ENCODE results near the gene PKIB.
A peak's percentile ranks its signal among the peaks of the same experiment; 100 is the strongest.
"Not testable (repeated sequence)": the region's sequence is repeated elsewhere in the genome, so short reads cannot be mapped to it uniquely, and the experiment has no call there.

The PKIB gene

DNA sequence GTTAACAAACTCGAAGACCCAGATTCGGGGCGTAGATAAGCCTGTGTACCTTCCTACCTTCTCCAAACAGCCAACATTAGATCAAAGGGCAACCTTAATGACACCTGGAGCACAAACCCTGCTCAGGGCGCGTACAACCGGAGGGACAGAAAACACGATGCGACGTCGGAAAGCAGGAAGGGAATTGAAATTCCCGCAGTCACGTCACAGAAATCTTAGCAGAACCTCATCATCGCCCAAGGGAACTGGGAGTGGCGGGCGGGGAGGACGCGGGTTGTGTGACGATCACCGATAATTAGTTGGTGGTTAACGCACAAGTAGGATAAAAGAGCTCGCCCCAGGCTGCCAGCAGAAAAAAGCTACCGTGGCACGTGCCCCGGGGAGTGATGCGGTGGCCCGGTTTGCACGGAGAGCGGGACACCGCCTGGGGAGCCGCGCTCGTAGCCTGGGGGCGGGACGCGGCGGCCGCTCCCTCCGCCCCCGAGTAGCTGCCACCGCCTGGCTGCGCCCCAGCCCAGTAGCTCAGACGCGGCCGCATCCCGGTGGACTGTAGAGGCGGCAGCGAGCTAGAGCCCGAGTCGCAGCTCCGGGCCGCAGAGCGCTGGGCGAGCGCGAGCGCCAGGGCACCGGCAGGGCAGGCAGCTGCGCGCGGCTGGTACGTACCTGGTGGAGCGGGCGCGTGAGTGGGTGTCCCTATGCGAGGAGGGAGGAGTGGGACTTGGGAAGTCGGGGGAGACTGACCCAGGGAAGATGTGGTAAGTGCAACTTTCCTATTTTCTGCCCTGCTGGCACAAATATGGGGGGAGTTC lies at the start of gene PKIB:
Gene PKIB (plus strand): TSS at position 525 of the 809 bp plus-strand sequence. CDS start 107,390 bp downstream, outside the sequence.
- peak; percentile 62 for DNase-seq

- no peak for DNase-seq
Observed at GRCh38 chr6:122563364-122564052, 46.7 kb upstream of the PKIB start.

GRCh38 chr6:122564230-122564629 lies 46.0 kb upstream of the PKIB start:
- no peak for DNase-seq

DNA sequence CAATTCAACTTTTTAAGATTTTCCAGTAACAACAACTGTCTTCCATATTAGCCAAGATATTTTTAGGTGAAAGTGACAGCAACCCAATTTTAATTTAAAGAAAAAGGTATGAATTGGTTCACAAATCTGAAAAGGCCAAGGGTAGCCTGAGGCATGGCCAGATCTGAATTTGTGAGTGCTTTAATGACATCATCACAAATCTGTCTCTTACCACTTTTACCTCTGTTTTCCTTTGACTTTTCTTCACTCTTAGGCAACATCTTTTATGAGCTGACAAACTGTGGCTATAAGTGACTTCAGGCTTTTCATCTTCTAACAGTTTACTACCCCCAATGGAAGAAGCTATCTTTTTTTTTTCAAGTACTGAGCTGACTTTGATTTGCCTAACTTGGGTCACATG lies 44.5 kb upstream of the PKIB start:
- no peak for DNase-seq

GRCh38 chr6:122567034-122567433 lies 43.2 kb upstream of the PKIB start:
- DNase-seq = no peak

GRCh38 chr6:122568350-122568749 lies 41.9 kb upstream of the PKIB start:
- no peak for DNase-seq

DNA sequence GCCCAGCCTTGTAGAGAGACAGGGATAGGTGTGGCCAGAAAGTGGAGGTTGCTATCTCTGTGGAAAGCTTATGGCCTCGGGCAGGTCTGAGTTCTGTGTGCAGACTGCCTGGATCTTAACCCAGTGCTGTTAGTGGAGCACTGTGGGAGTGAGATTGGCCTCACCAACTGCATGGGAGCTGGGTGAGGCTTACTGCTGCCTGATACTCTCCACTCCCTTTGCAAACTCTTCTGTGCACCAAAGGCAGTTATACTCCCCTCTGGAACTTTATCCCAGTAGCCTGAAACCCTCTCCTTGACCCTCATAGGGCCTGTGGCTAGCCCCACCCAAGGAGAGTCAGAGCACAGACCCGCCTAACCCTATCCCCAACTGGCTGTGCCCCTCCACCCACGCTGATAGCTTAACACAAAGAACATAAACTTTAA lies 41.4 kb upstream of the PKIB start:
- no peak for DNase-seq

GRCh38 chr6:122569230-122569771 lies 40.9 kb upstream of the PKIB start:
- no peak for DNase-seq

GRCh38 chr6:122571888-122572287 lies 38.3 kb upstream of the PKIB start:
- no peak for DNase-seq

GRCh38 chr6:122576888-122577287 lies 33.3 kb upstream of the PKIB start:
- no peak for DNase-seq

DNA sequence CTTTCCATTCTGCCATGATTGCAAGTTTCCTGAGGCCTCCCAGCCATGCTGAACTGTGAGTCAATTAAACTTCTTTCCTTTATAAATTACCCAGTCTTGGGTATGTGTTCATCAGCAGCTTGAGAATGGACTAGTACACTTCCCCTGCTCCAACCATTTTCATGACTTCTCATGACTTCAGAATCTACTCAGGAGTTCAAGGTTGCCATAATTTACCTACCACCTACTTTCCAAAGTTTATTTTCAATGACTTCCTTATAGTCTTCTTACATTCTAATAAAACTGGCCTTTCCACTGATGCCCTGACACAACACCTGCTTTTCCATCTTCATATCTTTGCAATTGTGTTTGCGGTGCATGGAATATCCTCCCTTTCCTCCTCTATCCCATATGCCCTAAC lies 31.2 kb upstream of the PKIB start:
- DNase-seq = no peak

GRCh38 chr6:122580737-122581136 lies 29.5 kb upstream of the PKIB start:
- DNase-seq = no peak

- DNase-seq = no peak
Observed at GRCh38 chr6:122589115-122589514, 21.1 kb upstream of the PKIB start.

GRCh38 chr6:122598295-122598694 lies 11.9 kb upstream of the PKIB start:
- DNase-seq = not testable (repeated sequence)

GRCh38 chr6:122604676-122605075 lies 5.5 kb upstream of the PKIB start:
- DNase-seq = no peak

- DNase-seq = peak; percentile 43
Observed at GRCh38 chr6:122610690-122611455, 668 bp downstream of the PKIB start.

DNA sequence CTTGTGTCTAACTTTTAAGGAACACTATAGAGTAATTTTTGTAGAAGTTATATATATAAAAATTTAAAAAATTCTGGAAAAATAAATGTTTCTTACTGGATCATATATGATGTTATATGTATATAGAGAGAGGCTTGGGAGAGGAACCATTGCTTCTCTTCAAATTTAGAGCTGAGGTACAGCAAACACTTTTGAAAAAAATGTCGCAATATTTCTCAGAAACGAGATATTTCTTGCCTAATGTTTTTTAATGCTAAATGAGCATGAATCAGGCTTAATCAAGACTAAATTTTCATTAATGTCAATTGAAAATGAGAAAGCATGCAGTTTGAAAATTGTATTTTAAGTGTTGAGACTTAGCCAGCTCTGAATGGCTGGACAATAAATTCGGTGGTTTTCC lies 2.6 kb downstream of the PKIB start:
- no peak for DNase-seq

DNA sequence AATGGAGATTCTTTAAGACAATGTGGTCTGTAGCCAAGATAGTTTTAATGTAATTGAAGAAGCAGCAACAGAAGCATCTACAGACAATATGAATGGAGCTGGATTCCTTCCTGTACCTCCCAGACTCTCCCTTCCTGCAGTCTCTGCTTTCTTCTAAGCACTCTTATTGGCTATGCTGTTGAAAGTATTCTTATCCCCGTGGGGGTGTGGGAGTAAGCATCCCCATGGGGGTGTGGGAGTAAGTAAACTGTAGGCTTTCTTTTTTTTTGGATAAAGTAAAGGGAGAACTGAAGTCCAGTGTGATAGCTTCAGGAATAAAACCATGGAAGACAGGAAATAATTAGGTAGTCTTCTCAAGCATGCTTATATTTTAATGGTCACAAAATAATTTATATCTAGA lies 4.1 kb downstream of the PKIB start:
- no peak for DNase-seq

- no peak for DNase-seq
Observed at GRCh38 chr6:122615409-122615808, 5.2 kb downstream of the PKIB start.

GRCh38 chr6:122616877-122617276 lies 6.7 kb downstream of the PKIB start:
- no peak for DNase-seq

DNA sequence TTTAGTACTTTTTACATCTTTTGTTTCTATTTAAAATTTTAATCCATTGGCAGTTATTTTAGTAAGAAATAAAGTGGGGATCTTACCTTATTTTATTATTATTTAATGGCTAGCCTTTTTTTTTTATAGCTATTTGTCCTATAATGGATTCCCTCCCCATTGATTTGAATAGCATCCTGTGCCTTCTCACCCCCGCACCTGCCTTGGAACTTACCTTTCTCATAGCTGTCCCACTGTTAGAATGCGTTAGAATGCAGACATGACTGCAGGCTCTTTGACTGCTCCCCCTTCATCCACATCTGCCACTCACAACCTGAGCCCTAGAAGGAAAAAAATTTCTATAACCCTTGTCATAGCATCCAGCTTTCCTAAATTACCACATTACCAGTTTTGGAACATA lies 9.1 kb downstream of the PKIB start:
- DNase-seq = no peak

DNA sequence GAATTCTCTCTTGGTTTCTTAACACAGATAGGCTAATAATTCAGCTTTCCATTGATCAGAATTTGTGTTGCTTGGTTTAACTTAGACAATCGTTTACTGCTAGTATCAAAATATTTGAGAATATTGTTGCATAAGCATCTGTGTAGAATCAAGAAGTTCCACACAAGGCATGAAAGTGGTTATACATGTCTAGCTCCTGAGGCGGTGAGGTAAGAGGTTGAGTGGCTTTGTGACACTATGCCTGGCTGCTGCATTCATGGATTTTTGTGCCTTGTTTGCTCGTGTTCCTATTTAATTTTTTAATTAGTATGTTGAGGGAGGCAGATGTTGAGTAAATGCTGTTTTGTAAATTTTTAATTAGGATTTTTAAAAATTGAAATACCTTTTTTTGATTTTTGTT lies 10.2 kb downstream of the PKIB start:
- no peak for DNase-seq

GRCh38 chr6:122620902-122621301 lies 10.7 kb downstream of the PKIB start:
- no peak for DNase-seq

Data from stimulated activated CD8-positive, alpha-beta memory T cell treated with anti-CD3 and anti-CD28 coated beads, Interleukin-4, amount 100 ng/mL, for 48 hours (primary cell).